T-helper 2 cell treated with Interferon-gamma antibody and Interleukin-4, amounts not matched to agents 5 μg/mL and 100 μg/mL, for 36 hours (primary cell): ENCODE measurements around the gene HADHB.

ENCODE experiments used
- DNase-seq: peaks from one replicate; pipeline ENCODE4 v3.0.0; 2021; ENCODE audit warnings: low spot score
- H3K27ac Mint-ChIP-seq: one replicate; pipeline ENCODE4 v1.8.0; 2021; ENCODE audit warnings: mild to moderate bottlenecking, mixed read lengths
- H3K27me3 Mint-ChIP-seq: one replicate; pipeline ENCODE4 v1.8.0; 2021; ENCODE audit warnings: low read depth, mixed read lengths
- H3K36me3 Mint-ChIP-seq: one replicate; pipeline ENCODE4 v1.8.0; 2021; ENCODE audit warnings: low read depth, mixed read lengths
- H3K4me1 Mint-ChIP-seq: one replicate; pipeline ENCODE4 v1.8.0; 2021; ENCODE audit warnings: low read depth, mixed read lengths
- H3K4me3 Mint-ChIP-seq: one replicate; pipeline ENCODE4 v1.8.0; 2022; ENCODE audit warnings: mild to moderate bottlenecking, moderate library complexity, mixed read lengths
- H3K9me3 Mint-ChIP-seq: one replicate; pipeline ENCODE4 v1.8.0; 2021; ENCODE audit warnings: mixed read lengths

Gene HADHB

GRCh38 chr2:26336719-26337118 is 92.0 kb downstream of the HADHB start:
- no peaks in the 10 kb centered on the region for H3K27me3 Mint-ChIP-seq
- no peak overlapping the region for H3K4me3 Mint-ChIP-seq
- H3K4me1 Mint-ChIP-seq = peaks cover 9% of the 10 kb centered on the region
- H3K36me3 Mint-ChIP-seq = no peaks in the 10 kb centered on the region
- DNase-seq = no peak
- H3K27ac Mint-ChIP-seq = no peak overlapping the region
- H3K9me3 Mint-ChIP-seq = no peaks in the 10 kb centered on the region

- no peak overlapping the region for H3K27ac Mint-ChIP-seq
- H3K9me3 Mint-ChIP-seq = no peaks in the 10 kb centered on the region
- peaks cover 9% of the 10 kb centered on the region for H3K4me1 Mint-ChIP-seq
- no peaks in the 10 kb centered on the region for H3K36me3 Mint-ChIP-seq
- no peak overlapping the region for H3K4me3 Mint-ChIP-seq
- no peak for DNase-seq
- H3K27me3 Mint-ChIP-seq = no peaks in the 10 kb centered on the region
Measured at GRCh38 chr2:26337298-26337697, 92.6 kb downstream of the HADHB start.
